MCF 10A (cell line): ENCODE measurements around the gene TBC1D10A. TPM values are rescaled to one million over a fixed set of nuclear protein-coding genes. Genes with fewer than 3 reads are reported as not detected.

Experiments used
- BruUV-seq: library from RNA; stranded (reverse); fragments of 400-500 nt; replicated peaks from 2 replicates; lab custom pipeline; 2021; lab: Mats Ljungman, UMichigan
- CTCF ChIA-PET: fragments of 300-600 bp; sonication (Branson Sonifier 250); formaldehyde crosslinking; extraction: SDS; loops from one replicate; lab custom pipeline; 2021; ENCODE audit warnings: antibody characterized with exemption, inconsistent platforms; lab: Yijun Ruan, JAX
- POLR2A ChIA-PET: fragments of 300-600, 350-650 bp; sonication (Branson Sonifier 250); formaldehyde crosslinking; extraction: SDS; loops from one replicate; lab custom pipeline; 2020; ENCODE audit warnings: antibody characterized with exemption, inconsistent platforms; lab: Yijun Ruan, JAX
- DNase-seq: peaks from one replicate; pipeline ENCODE4 v3.0.0-alpha.2; 2018; ENCODE audit not compliant: unreplicated experiment
- H3K27ac Mint-ChIP-seq: one replicate; pipeline ENCODE4 v1.8.0; 2022; ENCODE audit warnings: mild to moderate bottlenecking, low read depth, mixed read lengths; ENCODE audit not compliant: unreplicated experiment
- H3K27me3 Mint-ChIP-seq: one replicate; pipeline ENCODE4 v1.8.0; 2022; ENCODE audit warnings: mixed read lengths; ENCODE audit not compliant: insufficient read depth, unreplicated experiment
- H3K36me3 Mint-ChIP-seq: one replicate; pipeline ENCODE4 v1.8.0; 2022; ENCODE audit warnings: mild to moderate bottlenecking, moderate library complexity, mixed read lengths; ENCODE audit not compliant: insufficient read depth, unreplicated experiment
- H3K4me1 Mint-ChIP-seq: one replicate; pipeline ENCODE4 v1.8.0; 2022; ENCODE audit warnings: mixed read lengths; ENCODE audit not compliant: insufficient read depth, unreplicated experiment
- H3K4me3 Mint-ChIP-seq: one replicate; pipeline ENCODE4 v1.8.0; 2022; ENCODE audit warnings: mild to moderate bottlenecking, moderate library complexity, mixed read lengths; ENCODE audit not compliant: unreplicated experiment
- H3K9me3 Mint-ChIP-seq: one replicate; pipeline ENCODE4 v1.8.0; 2022; ENCODE audit warnings: mixed read lengths; ENCODE audit not compliant: unreplicated experiment
- CTCF ChIP-seq: fragments of 200-600 bp; IDR thresholded peaks from one replicate; pipeline ENCODE4 v1.8.0; 2022; ENCODE audit warnings: antibody characterized with exemption, mild to moderate bottlenecking; ENCODE audit not compliant: unreplicated experiment
- intact Hi-C: fragments of 100-400 bp; cut with micrococcal nuclease; formaldehyde crosslinking; loops from 2 replicates; pipeline ENCODE4 v1.14.1; 2022
- total RNA-seq: library from RNA; stranded (reverse); gene quantifications from 2 replicates; pipeline ENCODE4 v1.2.3, GENCODE V29; 2022

TBC1D10A gene
- total RNA-seq, 1 experiment from 2014 or later = 11.1 TPM

GRCh38 chr22:30358541-30358940 lies 31.8 kb upstream of the TBC1D10A start:
- no TSS peak for BruUV-seq
- Mint-ChIP-seq H3K4me3 (no peak overlapping the region), H3K27me3 (no peaks in the 10 kb centered on the region), H3K27ac (no peak overlapping the region), H3K9me3 (no peaks in the 10 kb centered on the region), H3K4me1 (peaks cover 26% of the 10 kb centered on the region), H3K36me3 (peaks cover 13% of the 10 kb centered on the region)
- no peak for DNase-seq
- intact Hi-C loops = no loop called here
- ChIA-PET CTCF (interaction anchor here (0.7 to 1.3 kb wide), 6 partner anchors 19 to 250 kb away, joined by 3 to 4 read pairs (median 3); partner anchors contain the start of gene RNF215), POLR2A (interaction anchor here (0.6 to 1.2 kb wide), 3 partner anchors 15 to 64 kb away, joined by 3 to 4 read pairs (median 4); partner anchors contain the start of gene SEC14L2)
- TF ChIP-seq CTCF = no peak

- CTCF ChIA-PET = interaction anchor here (0.7 to 1.3 kb wide), 3 partner anchors 30 to 249 kb away, joined by 3 to 4 read pairs (median 3); partner anchors contain the start of gene RNF215
- Mint-ChIP-seq H3K27me3 (no peaks in the 10 kb centered on the region), H3K36me3 (peaks cover 18% of the 10 kb centered on the region), H3K27ac (peak overlapping the region; percentile 19), H3K4me3 (peak overlapping the region; percentile 94), H3K9me3 (no peaks in the 10 kb centered on the region), H3K4me1 (peaks cover 28% of the 10 kb centered on the region)
- no peak for DNase-seq
- POLR2A ChIA-PET = interaction anchor here (0.6 to 2.5 kb wide), 7 partner anchors 26 to 80 kb away, joined by 3 to 37 read pairs (median 8); partner anchors contain the start of genes CASTOR1, MTFP1 and TBC1D10A
- intact Hi-C loops = loop anchor here (2.0 kb wide), 1 partner anchor 69 kb away; the partner anchor contains the start of gene CASTOR1
- TF ChIP-seq CTCF = no peak
- BruUV-seq = no TSS peak
Observed at GRCh38 chr22:30357650-30358215, 31.0 kb upstream of the TBC1D10A start.

- Mint-ChIP-seq H3K27me3 (no peaks in the 10 kb centered on the region), H3K27ac (peak overlapping the region; percentile 89), H3K4me1 (peaks cover 28% of the 10 kb centered on the region), H3K4me3 (peak overlapping the region; percentile 94), H3K36me3 (peaks cover 24% of the 10 kb centered on the region), H3K9me3 (no peaks in the 10 kb centered on the region)
- ChIA-PET POLR2A (interaction anchor here (0.6 to 2.5 kb wide), 18 partner anchors 9 to 474 kb away, joined by 3 to 37 read pairs (median 6); partner anchors contain the start of genes CASTOR1, MTFP1, MTMR3 and RNF215), CTCF (interaction anchor here (1.5 kb wide), 1 partner anchor 44 kb away, joined by 3 read pairs; no protein-coding TSS in a partner anchor)
- TF ChIP-seq CTCF = no peak
- BruUV-seq = TSS peak; percentile 41
- DNase-seq = no peak
- intact Hi-C loops = loop anchor here (2.0 kb wide), 1 partner anchor 68 kb away; the partner anchor contains the start of gene CASTOR1
Observed at GRCh38 chr22:30357236-30357570, 30.5 kb upstream of the TBC1D10A start.
